Hepatic stellate cell (primary cell): Measurements from ENCODE around the gene AZU1.
"Not testable (repeated sequence)": the region's sequence is repeated elsewhere in the genome, so short reads cannot be mapped to it uniquely, and the experiment has no call there.

Experiments
- DNase-seq: peaks from one replicate; pipeline ENCODE4 v3.0.0; 2011; ENCODE audit warnings: low spot score

The AZU1 gene

GRCh38 chr19:831407-832369, 4.1 kb downstream of the AZU1 start:
- no peak for DNase-seq

- no peak for DNase-seq
Measured at GRCh38 chr19:834216-834615, 6.6 kb downstream of the AZU1 start.

GRCh38 chr19:835210-835810, 7.7 kb downstream of the AZU1 start:
- DNase-seq = no peak

- no peak for DNase-seq
Measured at GRCh38 chr19:840519-841206, 13.0 kb downstream of the AZU1 start, which contains the start of gene PRTN3. PRTN3 (plus strand) TSS chr19:840999; CDS start chr19:841009, 10 bp downstream.

GRCh38 chr19:842802-843179, 15.2 kb downstream of the AZU1 start:
- DNase-seq = not testable (repeated sequence)

GRCh38 chr19:843180-843835, 15.7 kb downstream of the AZU1 start:
- DNase-seq = no peak

- no peak for DNase-seq
Measured at GRCh38 chr19:843836-844545, 16.4 kb downstream of the AZU1 start.

- no peak for DNase-seq
Measured at GRCh38 chr19:844546-844971, 16.9 kb downstream of the AZU1 start.

- no peak for DNase-seq
Measured at GRCh38 chr19:845707-846521, 18.3 kb downstream of the AZU1 start.

GRCh38 chr19:848386-848921, 20.8 kb downstream of the AZU1 start:
- no peak for DNase-seq

GRCh38 chr19:849195-849594, 21.6 kb downstream of the AZU1 start:
- not testable (repeated sequence) for DNase-seq

GRCh38 chr19:850221-850978, 22.8 kb downstream of the AZU1 start:
- peak; percentile 94 for DNase-seq

- DNase-seq = no peak
Measured at GRCh38 chr19:850979-851335, 23.3 kb downstream of the AZU1 start.

GRCh38 chr19:852136-853013, 24.7 kb downstream of the AZU1 start, which contains the start of gene ELANE:
ELANE (plus strand) TSS chr19:852303; CDS start chr19:852329, 26 bp downstream.
- DNase-seq = no peak

GRCh38 chr19:853014-853585, 25.5 kb downstream of the AZU1 start:
- DNase-seq = no peak

- not testable (repeated sequence) for DNase-seq
Measured at GRCh38 chr19:853614-854220, 26.1 kb downstream of the AZU1 start.

GRCh38 chr19:854549-854948, 26.9 kb downstream of the AZU1 start:
- DNase-seq = no peak

GRCh38 chr19:855142-855541, 27.5 kb downstream of the AZU1 start:
- no peak for DNase-seq
